Cardiac muscle cell (in vitro differentiated cells and primary cell): ENCODE data around the gene PTPRB. TPM values are rescaled to one million over a fixed set of nuclear protein-coding genes. Genes with fewer than 3 reads are reported as not detected.
"Not testable (repeated sequence)": the region's sequence is repeated elsewhere in the genome, so short reads cannot be mapped to it uniquely, and the experiment has no call there.

Experiments
- DNase-seq, 2 donors: peaks; one replicate each; pipeline versions ENCODE4 v3.0.0 to v3.0.0-alpha.2; 2010 to 2017; ENCODE audit warnings: low read depth in 1 of 2, low spot score in 1 of 2
- H3K27ac ChIP-seq: fragments of 200-600 bp; sonication (generic); 2 replicates; pipeline ENCODE4 v1.5.1; 2016
- H3K27me3 ChIP-seq: fragments of 200-600 bp; sonication (generic); 2 replicates; pipeline ENCODE4 v1.6.0; 2016; ENCODE audit warnings: control low read depth
- H3K36me3 ChIP-seq: fragments of 200-600 bp; sonication (generic); 2 replicates; pipeline ENCODE4 v1.5.1; 2016; ENCODE audit warnings: control low read depth
- H3K4me1 ChIP-seq: fragments of 200-600 bp; sonication (generic); 2 replicates; pipeline ENCODE4 v1.8.1; 2017; ENCODE audit warnings: low read depth, mild to moderate bottlenecking, mixed run types
- H3K4me3 ChIP-seq: fragments of 200-600 bp; sonication (generic); 2 replicates; pipeline ENCODE4 v1.5.1; 2016; ENCODE audit warnings: mild to moderate bottlenecking
- H3K9me3 ChIP-seq: fragments of 200-600 bp; sonication (generic); 2 replicates; pipeline ENCODE4 v1.5.1; 2017; ENCODE audit warnings: low read depth, mild to moderate bottlenecking, control low read depth
- CTCF ChIP-seq: IDR thresholded peaks from 2 replicates; pipeline ENCODE4 v1.5.1; 2012; ENCODE audit warnings: low read depth, mild to moderate bottlenecking, low read length
- polyA plus RNA-seq: library from polyadenylated mRNA; unstranded; fragments of >200 nt; fragmentation: Nextera tagmentation; extraction: Ambion mirVana; gene quantifications from 2 replicates; pipeline ENCODE4 v1.2.1, GENCODE V29; 2016
- total RNA-seq: library from RNA; depleted of rRNA; stranded (reverse); fragments of >200 nt; gene quantifications from 2 replicates; pipeline ENCODE4 v1.2.3, GENCODE V29; 2016

The PTPRB gene
- total and polyA plus RNA-seq, 2 experiments from 2014 or later: 0.21 to 0.31 TPM

DNA sequence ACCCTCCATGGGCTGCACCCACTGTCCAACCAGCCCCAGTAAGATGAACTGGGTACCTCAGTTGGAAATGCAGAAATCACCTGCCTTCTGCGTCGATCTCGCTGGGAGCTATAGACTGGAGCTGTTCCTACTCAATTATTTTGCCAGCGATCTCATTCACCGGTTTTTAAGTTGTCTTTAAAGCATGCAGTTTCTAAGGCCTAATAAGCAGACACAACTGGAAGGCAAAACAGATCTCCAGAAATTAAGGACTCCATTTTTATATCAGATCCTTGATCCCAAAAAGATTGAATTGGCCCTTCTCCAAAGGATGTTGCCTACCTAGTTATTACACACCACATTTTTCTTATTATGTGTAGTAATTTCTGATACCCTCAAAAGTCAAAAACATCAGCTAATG, 139.7 kb downstream of the PTPRB start:
- Histone ChIP-seq H3K27ac (no peak overlapping the region), H3K36me3 (no peaks in the 10 kb centered on the region), H3K4me1 (no peaks in the 10 kb centered on the region), H3K4me3 (no peak overlapping the region), H3K9me3 (no peaks in the 10 kb centered on the region), H3K27me3 (no peaks in the 10 kb centered on the region)
- TF ChIP-seq CTCF: no peak
- no peak for DNase-seq

DNA sequence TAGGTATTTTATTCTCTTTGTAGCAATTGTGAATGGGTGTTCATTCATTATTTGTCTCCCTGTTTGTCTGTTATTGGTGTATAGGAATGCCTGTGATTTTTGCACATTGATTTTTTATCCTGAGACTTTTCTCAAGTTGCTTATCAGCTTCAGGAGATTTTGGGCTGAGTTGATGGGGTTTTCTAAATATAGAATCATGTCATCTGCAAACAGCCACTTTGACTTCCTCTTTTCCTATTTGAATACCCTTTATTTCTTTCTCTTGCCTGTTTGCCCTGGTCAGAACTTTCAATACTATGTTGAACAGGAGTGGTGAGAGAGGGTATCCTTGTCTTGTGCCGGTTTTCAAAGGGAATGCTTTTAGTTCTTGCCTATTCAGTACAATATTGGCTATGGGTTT, 144.3 kb downstream of the PTPRB start:
- DNase-seq, H3K4me1 ChIP-seq, H3K27me3 ChIP-seq, H3K27ac ChIP-seq, H3K9me3 ChIP-seq, H3K4me3 ChIP-seq, H3K36me3 ChIP-seq: not testable (repeated sequence)

GRCh38 chr12:70490928-70491327, 146.3 kb downstream of the PTPRB start:
- H3K4me1 ChIP-seq, H3K27ac ChIP-seq, H3K27me3 ChIP-seq, DNase-seq, H3K9me3 ChIP-seq, H3K4me3 ChIP-seq, H3K36me3 ChIP-seq: not testable (repeated sequence)

- peak in 1 of 2 donors; percentile 7 for DNase-seq
- H3K27me3 ChIP-seq: no peaks in the 10 kb centered on the region
- no peaks in the 10 kb centered on the region for H3K36me3 ChIP-seq
- H3K4me3 ChIP-seq: no peak overlapping the region
- H3K9me3 ChIP-seq: no peaks in the 10 kb centered on the region
- H3K4me1 ChIP-seq: no peaks in the 10 kb centered on the region
- no peak for TF ChIP-seq CTCF
- no peak overlapping the region for H3K27ac ChIP-seq
These were observed 149.8 kb downstream of the PTPRB start for GRCh38 chr12:70487440-70487839.

DNA sequence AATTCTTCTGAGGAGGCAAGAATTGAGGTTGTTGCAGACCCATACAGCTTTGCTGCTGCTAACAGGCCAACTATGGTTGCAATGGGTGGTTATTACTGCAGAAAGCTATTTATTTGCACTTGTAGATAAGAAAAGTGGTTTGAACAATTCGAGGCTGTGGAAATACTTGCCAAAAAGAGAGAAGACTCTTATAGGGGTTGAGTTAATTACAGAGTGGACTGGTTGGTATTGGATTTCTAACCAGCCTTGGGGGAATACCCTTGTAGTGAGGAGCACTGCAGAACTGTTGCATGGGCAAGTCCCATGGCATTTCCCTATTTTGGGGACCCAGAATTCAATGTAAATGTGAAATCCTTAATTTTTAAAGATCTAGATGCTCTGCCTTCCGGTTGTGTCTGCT, 150.6 kb downstream of the PTPRB start:
- Histone ChIP-seq H3K9me3 (no peaks in the 10 kb centered on the region), H3K4me1 (no peaks in the 10 kb centered on the region), H3K4me3 (no peak overlapping the region), H3K27ac (no peak overlapping the region), H3K27me3 (no peaks in the 10 kb centered on the region), H3K36me3 (no peaks in the 10 kb centered on the region)
- no peak for DNase-seq
- TF ChIP-seq CTCF: no peak

GRCh38 chr12:70485704-70486103, 151.5 kb downstream of the PTPRB start:
- DNase-seq: no peak
- TF ChIP-seq CTCF: no peak
- Histone ChIP-seq H3K9me3 (no peaks in the 10 kb centered on the region), H3K36me3 (no peaks in the 10 kb centered on the region), H3K4me1 (no peaks in the 10 kb centered on the region), H3K27ac (no peak overlapping the region), H3K27me3 (no peaks in the 10 kb centered on the region), H3K4me3 (no peak overlapping the region)

DNA sequence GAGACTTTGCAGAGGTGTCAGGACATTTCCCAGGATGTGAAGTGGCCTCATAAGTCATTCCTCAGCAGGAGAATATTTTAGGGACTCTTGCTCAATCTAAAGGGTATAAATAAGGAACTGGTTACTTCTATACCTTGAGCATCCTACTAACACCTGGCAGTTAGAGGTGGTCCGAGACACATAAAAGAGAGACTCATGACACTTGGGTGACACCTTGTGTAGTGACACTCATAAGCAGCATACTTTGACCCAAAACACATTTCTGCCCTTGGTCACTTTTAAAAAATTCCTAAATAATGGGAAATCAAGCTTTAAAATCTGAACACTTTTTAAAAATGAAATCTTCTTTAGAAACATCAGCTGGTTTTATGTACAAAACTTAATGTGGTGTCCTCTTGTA, 152.8 kb downstream of the PTPRB start:
- no peaks in the 10 kb centered on the region for H3K27me3 ChIP-seq
- no peak for TF ChIP-seq CTCF
- no peak overlapping the region for H3K4me3 ChIP-seq
- no peaks in the 10 kb centered on the region for H3K4me1 ChIP-seq
- H3K36me3 ChIP-seq: no peaks in the 10 kb centered on the region
- no peaks in the 10 kb centered on the region for H3K9me3 ChIP-seq
- no peak for DNase-seq
- no peak overlapping the region for H3K27ac ChIP-seq
